ENCODE data around the gene RWDD4. TPM values are rescaled to one million over a fixed set of nuclear protein-coding genes. Genes with fewer than 3 reads are reported as not detected.

RWDD4 gene
- polyA plus RNA-seq (2012; ENCODE audit: insufficient read depth, insufficient read length, low read depth), result 9.9 TPM

DNA sequence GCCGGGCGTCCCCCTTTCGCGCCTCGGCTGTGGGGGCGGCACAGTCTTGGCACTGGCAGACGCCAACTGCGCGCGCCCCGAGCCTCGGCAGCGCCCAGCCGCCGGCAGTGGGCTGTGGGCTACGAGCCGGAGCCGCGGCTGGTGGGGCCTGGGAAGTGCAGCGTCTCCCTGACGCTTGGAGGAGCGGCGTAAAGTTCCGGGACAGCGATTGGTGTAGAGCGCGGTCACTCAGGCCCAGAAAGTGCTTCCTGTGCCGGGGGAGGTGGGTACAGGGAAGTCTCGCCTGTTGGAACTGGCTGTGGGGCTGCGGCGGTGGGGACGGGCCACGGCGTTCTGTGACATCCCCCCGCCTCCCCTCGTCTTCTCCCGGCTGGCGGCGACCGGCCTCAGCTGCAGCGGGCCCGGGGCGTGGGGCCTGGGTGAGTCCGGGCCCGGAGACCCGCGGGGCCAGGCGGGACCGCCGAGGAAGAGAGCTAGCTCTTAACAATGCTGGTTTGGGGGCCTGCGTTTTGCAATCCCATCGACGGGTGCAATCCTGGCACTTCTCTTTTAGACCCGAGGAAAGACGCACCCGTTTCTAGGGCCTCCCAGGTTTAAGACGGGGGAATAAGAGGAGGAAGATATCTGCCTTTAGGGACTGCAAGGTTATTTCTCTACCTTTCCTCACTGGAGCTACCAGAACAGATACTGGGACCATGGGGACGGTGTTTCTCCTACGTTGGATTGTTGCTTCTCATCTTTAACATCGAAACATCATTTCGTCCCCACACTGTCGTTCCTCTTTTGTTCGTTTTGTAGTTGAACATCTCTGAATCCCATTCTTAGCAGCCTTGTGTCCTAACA, at the start of gene RWDD4, which contains the start of gene TRAPPC11:
RWDD4 (minus strand) TSS at position 157 of the 843 bp plus-strand sequence. CDS start 233 bp downstream, outside the sequence.
TRAPPC11 (plus strand) TSS at position 265 of the 843 bp plus-strand sequence. CDS start 4,575 bp downstream, outside the sequence.
- no peaks in the 10 kb centered on the region for H3K9me3 ChIP-seq
- H3K4me1 ChIP-seq, result no peaks in the 10 kb centered on the region
- peak; percentile 98 for DNase-seq
- H3K4me3 ChIP-seq (ENCODE audit: low read depth, low read length), result peak within 1 kb of the TSS; percentile 76
- TF ChIP-seq, protein P1, sequence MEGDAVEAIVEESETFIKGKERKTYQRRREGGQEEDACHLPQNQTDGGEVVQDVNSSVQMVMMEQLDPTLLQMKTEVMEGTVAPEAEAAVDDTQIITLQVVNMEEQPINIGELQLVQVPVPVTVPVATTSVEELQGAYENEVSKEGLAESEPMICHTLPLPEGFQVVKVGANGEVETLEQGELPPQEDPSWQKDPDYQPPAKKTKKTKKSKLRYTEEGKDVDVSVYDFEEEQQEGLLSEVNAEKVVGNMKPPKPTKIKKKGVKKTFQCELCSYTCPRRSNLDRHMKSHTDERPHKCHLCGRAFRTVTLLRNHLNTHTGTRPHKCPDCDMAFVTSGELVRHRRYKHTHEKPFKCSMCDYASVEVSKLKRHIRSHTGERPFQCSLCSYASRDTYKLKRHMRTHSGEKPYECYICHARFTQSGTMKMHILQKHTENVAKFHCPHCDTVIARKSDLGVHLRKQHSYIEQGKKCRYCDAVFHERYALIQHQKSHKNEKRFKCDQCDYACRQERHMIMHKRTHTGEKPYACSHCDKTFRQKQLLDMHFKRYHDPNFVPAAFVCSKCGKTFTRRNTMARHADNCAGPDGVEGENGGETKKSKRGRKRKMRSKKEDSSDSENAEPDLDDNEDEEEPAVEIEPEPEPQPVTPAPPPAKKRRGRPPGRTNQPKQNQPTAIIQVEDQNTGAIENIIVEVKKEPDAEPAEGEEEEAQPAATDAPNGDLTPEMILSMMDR (IDR thresholded peaks at IDR 0.05; ENCODE audit: low read depth, low read length), result no peak
- no peaks in the 10 kb centered on the region for H3K27me3 ChIP-seq
- no peaks in the 10 kb centered on the region for H3K36me3 ChIP-seq

DNA sequence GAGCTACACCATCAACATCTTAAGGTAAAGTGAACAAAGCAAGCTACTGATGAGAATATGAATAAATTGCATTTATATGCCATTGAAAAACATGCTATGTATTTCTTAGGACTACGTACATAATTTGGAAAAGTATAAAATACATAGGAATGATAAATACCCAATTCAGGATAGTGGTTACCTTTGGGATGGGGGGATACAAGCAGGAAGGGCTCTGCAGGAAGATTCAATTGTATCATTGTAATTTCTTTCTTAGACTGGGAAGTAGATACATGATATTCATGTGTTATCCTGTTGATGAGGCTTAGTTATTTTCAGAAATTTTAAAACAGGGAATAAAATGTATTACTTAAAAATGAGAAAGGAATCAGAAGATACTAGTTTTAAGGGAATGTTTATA, 43.5 kb upstream of the RWDD4 start:
- no peak for DNase-seq
- no peaks in the 10 kb centered on the region for H3K27me3 ChIP-seq
- TF ChIP-seq, protein P1 (IDR thresholded peaks at IDR 0.05; ENCODE audit: low read depth, low read length), result no peak
- no peaks in the 10 kb centered on the region for H3K4me1 ChIP-seq
- no peaks in the 10 kb centered on the region for H3K9me3 ChIP-seq
- peaks cover 66% of the 10 kb centered on the region for H3K36me3 ChIP-seq
- no peak overlapping the region for H3K4me3 ChIP-seq (ENCODE audit: low read depth, low read length)

DNA sequence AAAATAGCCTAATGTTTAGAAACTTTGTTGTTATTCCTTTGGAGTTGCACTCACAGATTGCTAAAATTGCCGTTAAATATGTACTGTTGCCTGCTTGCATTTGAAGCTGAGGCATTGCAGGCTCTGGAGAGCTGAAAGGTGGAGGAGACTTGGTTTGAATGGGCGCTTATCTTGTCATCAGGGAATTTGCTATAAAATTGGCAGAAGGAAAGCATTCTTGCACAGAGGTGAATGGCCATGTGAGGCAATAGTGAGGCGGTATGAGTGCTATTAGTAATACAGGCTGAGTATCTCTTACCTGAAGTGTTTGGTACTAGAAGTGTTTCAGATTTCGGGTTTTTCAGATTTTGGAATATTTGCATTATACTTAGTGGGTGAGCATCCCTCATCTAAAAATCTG, 41.4 kb upstream of the RWDD4 start:
- Histone ChIP-seq H3K27me3 (no peaks in the 10 kb centered on the region), H3K9me3 (no peaks in the 10 kb centered on the region), H3K36me3 (peaks cover 67% of the 10 kb centered on the region), H3K4me3 (ENCODE audit: low read depth, low read length) (no peak overlapping the region), H3K4me1 (no peaks in the 10 kb centered on the region)
- no peak for DNase-seq
- TF ChIP-seq, protein P1 (IDR thresholded peaks at IDR 0.05; ENCODE audit: low read depth, low read length), result no peak

DNA sequence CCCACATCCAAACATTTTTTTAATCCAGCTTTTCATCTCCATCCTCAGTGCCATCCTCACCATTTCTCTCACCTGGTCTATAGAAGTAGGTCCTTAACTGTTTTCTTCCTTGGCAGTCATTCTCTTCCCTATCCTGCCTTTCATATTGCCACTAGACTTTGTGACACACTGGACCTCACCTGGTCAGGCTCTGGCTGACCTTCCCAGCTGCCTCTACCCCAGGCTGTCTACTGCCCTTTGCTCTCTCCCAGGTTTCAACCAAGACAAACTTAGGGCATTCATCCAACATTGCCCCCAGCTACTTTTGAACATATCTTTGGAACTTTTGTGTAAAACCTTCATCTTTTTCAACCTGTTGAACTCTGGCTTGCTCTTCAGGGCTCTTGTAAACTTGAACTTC, 39.9 kb upstream of the RWDD4 start:
- Histone ChIP-seq H3K9me3 (no peaks in the 10 kb centered on the region), H3K4me3 (ENCODE audit: low read depth, low read length) (no peak overlapping the region), H3K4me1 (no peaks in the 10 kb centered on the region), H3K27me3 (no peaks in the 10 kb centered on the region), H3K36me3 (peaks cover 73% of the 10 kb centered on the region)
- DNase-seq, result no peak
- TF ChIP-seq, protein P1 (IDR thresholded peaks at IDR 0.05; ENCODE audit: low read depth, low read length), result no peak

DNA sequence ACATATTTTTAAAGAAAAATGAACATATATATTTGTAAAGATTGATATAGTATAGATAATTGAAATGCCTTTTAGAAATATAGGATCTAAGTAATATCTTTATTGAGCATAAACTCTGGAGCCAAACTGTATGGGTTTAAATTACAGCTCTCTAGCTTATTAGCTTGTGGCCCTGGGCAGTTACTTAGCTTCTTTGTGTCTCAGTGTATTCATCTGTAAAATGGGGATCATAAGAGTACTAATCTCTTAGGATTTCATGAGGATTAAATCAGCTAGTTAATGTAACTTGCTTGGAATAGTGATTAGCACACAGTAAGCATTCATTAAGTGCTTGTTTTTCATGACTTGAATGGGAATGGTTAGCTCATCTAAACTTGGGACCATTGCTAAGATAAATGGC, 32.9 kb upstream of the RWDD4 start:
- no peak for DNase-seq
- H3K36me3 ChIP-seq, result peaks cover 32% of the 10 kb centered on the region
- no peaks in the 10 kb centered on the region for H3K4me1 ChIP-seq
- H3K4me3 ChIP-seq (ENCODE audit: low read depth, low read length), result no peak overlapping the region
- H3K27me3 ChIP-seq, result no peaks in the 10 kb centered on the region
- H3K9me3 ChIP-seq, result no peaks in the 10 kb centered on the region
- TF ChIP-seq, protein P1 (IDR thresholded peaks at IDR 0.05; ENCODE audit: low read depth, low read length), result no peak

DNA sequence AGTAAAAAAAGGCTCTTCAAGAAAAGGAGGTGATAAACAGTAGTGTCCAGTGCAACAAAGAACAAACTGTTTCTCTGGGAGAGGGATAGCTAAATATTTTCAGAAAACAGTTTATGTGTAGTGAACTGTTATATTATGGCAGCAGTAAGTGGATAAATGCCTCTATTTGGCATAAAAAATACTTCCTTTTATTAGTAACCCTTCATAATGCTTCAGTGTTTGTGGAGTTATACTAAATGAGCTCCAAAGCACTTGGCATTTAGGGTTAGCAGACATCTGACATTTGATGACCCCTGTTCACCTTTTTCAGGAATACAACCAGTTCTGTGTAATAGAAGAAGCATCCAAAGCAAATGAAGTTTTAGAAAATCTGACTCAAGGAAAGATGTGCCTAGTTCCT, 32.0 kb upstream of the RWDD4 start:
- Histone ChIP-seq H3K9me3 (no peaks in the 10 kb centered on the region), H3K4me3 (ENCODE audit: low read depth, low read length) (no peak overlapping the region), H3K36me3 (peaks cover 33% of the 10 kb centered on the region), H3K27me3 (no peaks in the 10 kb centered on the region), H3K4me1 (no peaks in the 10 kb centered on the region)
- DNase-seq, result no peak
- TF ChIP-seq, protein P1 (IDR thresholded peaks at IDR 0.05; ENCODE audit: low read depth, low read length), result no peak

Measured in BE2C (cell line).